ENCODE results near the gene IER3. TPM values are rescaled to one million over a fixed set of nuclear protein-coding genes. Genes with fewer than 3 reads are reported as not detected.

The IER3 gene
- total and polyA plus RNA-seq, 9 of the 15 experiments (the other 6 are each of a cell fraction or from before 2014, with no cell fraction given): 1.5 to 30.0 (median 11.5) TPM

GRCh38 chr6:30767158-30767943 lies 23.0 kb upstream of the IER3 start (continued):
- no peak for TF ChIP-seq PREB (CRISPR knock-in tag; IDR thresholded peaks at IDR 0.05)
- no peak for TF ChIP-seq NONO (IDR thresholded peaks at IDR 0.05; ENCODE audit: low read depth in 2 of 2, low read length in 1 of 2)
- TF ChIP-seq NCOA1 (IDR thresholded peaks at IDR 0.05; ENCODE audit: low read depth): peak; percentile 17; the same call in 1 of the 2 replicates
- TF ChIP-seq NR2C1 (IDR thresholded peaks at IDR 0.05): no peak
- TF ChIP-seq NR2C1 (tag; IDR thresholded peaks at IDR 0.05): peak; percentile 29; the same call in 1 of the 2 replicates
- TF ChIP-seq HDGF (IDR thresholded peaks at IDR 0.05): no peak
- no peak for TF ChIP-seq RBFOX2 (IDR thresholded peaks at IDR 0.05; ENCODE audit: low read depth, low read length)
- TF ChIP-seq FOSL1 (tag; conservative IDR thresholded peaks at IDR 0.05): 0 out of 2 replicates have a peak, but pooled peaks have one; percentile 26
- no peak for TF ChIP-seq IRF2 (CRISPR knock-in tag; IDR thresholded peaks at IDR 0.05)
- no peak for TF ChIP-seq PKNOX1 (IDR thresholded peaks at IDR 0.05)
- TF ChIP-seq CHAMP1 (IDR thresholded peaks at IDR 0.05): no peak
- TF ChIP-seq PHTF2 (CRISPR knock-in tag; IDR thresholded peaks at IDR 0.05): no peak
- no peak for TF ChIP-seq ZNF395 (CRISPR knock-in tag; IDR thresholded peaks at IDR 0.05)
- 0 out of 2 replicates have a peak, but pooled peaks have one; percentile 39 for TF ChIP-seq ETS1 (conservative IDR thresholded peaks at IDR 0.05; ENCODE audit: control insufficient read depth, low read depth, low read length)
- peak; percentile 94 for TF ChIP-seq TCF3 (CRISPR knock-in tag; IDR thresholded peaks at IDR 0.05)
- peak; percentile 32; the same call in 1 of the 2 replicates for TF ChIP-seq MAX (CRISPR knock-in tag; IDR thresholded peaks at IDR 0.05)
- peak; percentile 74 for TF ChIP-seq ZNF384 (IDR thresholded peaks at IDR 0.05; ENCODE audit: low read depth, low read length)
- no peak for TF ChIP-seq TAF15 (IDR thresholded peaks at IDR 0.05; ENCODE audit: low read depth, low read length)
- TF ChIP-seq SP2 (IDR thresholded peaks at IDR 0.05; ENCODE audit: extremely low read depth, low read depth, low read length, poor library complexity, severe bottlenecking): peak; percentile 16
- TF ChIP-seq SUPT5H (IDR thresholded peaks at IDR 0.05): no peak
- 0 out of 2 replicates have a peak, but pooled peaks have one; percentile 59 for TF ChIP-seq GATAD2A (IDR thresholded peaks at IDR 0.05)
